ENCODE data around the gene TRIM2.
A peak's percentile ranks its signal among the peaks of the same experiment; 100 is the strongest.

Gene TRIM2

GRCh38 chr4:153223930-153224329 lies 19.7 kb downstream of the TRIM2 start:
- DNase-seq = peak; percentile 13

DNA sequence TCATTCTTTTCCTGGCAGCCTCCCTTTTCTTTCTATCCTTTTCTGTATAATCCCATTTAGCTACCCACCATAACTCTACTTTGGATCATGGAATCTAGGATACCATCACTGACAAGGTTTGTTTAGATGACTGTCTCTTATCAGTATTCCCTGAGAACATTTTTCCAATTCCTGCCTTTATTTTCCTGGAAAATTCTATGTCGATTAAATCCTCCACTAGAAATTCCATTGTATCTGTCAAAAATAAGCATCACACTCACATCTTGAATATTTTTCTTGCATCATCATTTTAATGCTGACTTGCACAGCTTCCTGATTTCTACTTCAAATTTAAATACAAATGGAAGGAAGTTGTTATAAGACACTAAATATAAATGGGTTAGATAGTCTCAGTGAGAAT lies 20.2 kb downstream of the TRIM2 start:
- DNase-seq = no peak

DNA sequence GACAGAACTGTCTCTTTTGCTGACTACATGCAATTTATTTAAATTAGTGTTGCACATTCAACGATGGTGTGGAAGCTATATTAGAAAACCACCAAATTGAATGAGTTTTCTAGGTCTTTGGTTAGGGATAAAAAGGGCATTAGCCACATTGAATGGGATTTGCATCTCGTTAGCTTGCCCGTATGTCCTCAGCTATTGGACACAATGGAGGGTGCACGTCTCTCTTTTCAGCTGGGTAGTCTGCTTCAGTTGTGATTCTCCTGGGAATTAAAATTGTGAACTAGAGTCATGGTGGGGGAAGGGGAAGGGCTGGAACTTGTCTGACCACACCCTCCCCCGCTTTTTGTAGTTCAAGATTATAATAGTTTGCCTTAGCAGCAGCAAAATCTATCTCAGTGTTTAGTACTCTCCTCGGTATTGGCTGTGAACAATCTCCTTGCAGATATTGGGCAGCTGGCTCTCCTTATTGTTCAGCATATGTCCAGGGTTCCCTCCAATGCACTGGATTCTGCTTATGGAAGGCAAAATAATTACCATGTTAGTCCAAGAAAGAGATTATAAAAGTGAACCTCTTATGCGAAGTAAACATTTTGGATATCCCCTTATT lies 23.3 kb downstream of the TRIM2 start:
- no peak for DNase-seq

DNA sequence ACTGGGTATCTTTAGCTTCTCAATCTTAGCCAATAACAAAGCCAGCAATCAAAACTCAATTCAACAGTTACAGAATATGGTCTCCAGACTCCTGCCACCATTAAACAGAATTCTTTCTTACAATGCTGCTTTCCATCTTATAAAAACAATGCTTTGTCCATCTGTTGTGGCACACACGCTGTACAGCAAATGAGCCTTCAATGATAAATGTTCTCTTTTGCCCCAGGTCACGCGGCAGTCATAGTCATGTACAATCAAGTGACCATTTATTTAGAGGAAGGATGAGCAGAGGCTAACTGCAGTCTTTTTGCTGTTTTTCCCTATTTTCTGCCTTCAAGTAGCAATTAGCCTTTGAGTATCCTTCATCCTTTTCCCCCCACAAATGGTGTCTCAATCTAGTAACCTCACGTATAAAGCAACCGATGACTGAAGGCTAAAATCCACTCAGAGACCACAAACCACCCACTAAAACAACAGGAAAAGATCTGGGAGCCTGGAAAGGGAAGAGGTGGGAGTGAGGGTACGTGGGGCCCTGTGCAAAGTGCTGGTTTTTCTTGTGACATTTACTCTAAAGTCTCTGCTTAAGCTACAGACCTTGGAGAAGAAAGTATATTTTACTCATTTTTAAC lies 24.4 kb downstream of the TRIM2 start:
- no peak for DNase-seq

DNA sequence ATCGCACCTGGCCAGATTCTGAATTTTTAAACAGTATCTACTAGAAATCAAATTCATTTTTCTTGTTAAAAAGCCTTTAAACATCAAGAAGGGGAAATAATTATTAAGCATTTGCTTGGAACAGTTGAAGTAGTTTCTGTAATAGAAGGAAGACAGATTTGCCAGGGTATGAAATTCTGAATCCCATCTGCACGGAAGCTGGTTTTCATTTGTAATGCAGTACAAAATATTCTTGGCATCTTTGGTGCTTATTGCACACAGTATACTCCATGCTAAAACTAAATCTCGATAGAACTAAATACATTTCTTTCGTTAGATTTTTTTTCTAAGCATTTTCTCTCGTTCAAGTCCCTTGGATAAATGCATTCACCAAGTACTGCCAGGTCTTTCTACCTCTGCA lies 25.3 kb downstream of the TRIM2 start:
- no peak for DNase-seq

DNA sequence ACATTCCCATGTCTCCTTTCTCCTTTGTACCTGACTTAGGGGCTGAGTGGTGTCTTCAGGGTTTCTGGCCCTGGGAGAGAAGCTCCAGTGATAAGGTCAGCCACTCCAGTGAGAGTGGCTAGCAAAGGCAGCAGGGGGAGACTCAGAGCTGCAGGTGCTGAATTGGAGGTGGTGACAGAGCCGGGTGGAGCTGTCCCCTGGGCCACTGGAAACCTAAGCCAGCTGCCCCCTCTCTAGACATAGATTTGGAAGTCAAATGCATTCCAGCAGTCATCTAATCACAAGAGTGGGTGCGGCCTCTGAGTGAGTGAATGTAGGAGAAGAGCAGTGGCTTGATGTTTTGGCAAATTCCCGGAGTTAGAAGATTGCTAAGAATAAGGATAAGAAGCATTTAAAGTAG lies 28.5 kb downstream of the TRIM2 start:
- no peak for DNase-seq

GRCh38 chr4:153233761-153234371 lies 29.6 kb downstream of the TRIM2 start:
- DNase-seq = no peak

GRCh38 chr4:153234885-153235284 lies 30.6 kb downstream of the TRIM2 start:
- DNase-seq = no peak

DNA sequence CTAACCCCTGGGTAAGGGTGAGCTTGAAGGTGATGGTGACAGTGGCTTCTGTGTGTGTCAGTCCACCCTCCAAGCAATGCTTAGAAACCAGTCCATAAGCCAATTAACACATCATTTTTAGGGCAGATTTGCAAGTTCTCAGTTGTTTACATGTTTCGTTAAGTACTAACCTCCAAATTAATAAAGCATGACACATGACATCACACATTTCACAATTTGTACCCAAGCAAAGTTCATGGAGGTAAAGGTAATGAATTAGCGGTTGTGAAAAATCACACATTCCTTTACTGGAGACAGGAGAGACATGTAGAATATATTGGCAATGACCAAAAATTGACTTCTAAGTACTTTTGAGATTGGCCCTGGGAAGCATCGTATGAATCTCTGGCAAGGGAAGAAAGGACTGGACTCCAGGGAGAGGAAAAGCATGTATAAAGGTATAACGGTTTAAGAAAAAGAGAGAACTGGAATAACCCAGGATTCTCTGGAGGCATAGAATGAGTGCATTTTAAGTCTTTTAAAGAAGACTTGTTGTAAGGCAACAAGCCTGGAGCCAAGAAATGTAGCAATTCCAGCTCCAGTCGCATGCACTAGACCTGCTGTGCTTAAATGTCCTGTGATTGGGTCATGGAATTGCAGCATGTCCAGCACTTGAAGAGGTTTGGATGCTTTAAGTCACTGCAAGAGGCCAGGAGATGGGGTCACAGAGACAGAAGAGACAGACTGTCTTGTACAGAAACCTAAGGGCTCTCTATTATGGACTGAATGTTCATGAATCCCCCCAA lies 34.1 kb downstream of the TRIM2 start:
- no peak for DNase-seq

GRCh38 chr4:153239409-153239808 lies 35.2 kb downstream of the TRIM2 start:
- DNase-seq = no peak

DNA sequence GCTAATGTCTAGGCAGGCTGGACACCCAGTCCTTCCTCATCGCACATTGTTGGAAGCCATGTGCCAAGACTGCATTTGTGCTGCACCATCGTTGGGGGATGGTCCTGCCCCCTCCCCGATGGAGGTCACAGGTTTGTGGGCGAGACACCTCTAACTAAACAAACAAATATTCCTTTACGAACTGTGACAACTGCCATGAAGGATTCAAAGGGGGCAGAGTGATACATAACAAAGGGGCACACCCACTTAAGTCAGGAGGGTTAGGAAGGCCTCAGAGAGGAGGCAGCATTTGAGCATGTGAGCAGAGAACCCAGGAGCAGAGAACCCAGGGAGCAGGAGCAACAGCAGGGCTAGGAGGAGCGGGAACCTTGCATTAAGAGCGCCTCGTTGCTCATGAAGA lies 37.1 kb downstream of the TRIM2 start:
- no peak for DNase-seq

DNA sequence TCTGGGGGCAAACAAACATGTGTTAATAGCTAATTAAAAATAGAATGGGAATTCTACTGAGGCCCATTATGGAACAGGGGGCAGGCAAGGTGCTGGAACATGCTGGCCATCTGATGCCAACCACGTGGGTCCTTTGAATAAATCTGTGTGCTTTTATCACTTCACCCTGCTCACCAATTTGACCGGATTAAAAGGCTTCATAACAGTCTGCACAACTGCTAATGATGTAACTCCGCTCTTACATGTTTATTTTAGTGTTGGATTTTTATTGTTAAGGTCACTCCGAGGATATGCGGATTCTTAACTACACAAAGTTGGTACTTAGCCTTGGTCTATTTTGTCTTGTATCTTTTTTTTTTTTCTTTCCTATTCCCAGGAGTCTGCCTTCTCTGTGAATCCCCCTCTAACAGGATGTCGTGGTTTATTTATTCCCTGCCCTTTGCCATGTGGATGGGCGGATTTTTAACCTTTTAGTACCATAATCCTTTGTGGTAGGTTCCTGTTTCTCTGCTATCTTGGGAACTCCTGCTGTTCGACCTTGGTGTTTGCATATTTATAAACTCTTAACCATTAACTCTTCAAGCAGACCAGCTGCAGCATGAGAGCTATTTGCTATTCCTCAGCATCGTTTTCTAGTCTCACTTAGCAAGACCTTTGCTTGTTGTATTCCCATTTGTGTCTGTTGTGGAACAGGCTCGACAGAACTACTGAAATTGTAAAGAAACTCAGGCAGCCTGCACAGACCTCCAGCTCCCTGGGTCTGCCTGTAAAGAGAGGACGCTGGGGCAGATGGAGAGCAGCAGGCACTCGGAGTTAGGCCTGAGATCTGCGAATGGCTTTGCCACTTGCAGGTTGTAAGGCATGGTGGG lies 38.0 kb downstream of the TRIM2 start:
- DNase-seq = no peak

GRCh38 chr4:153242839-153243324 lies 38.6 kb downstream of the TRIM2 start:
- DNase-seq = no peak

DNA sequence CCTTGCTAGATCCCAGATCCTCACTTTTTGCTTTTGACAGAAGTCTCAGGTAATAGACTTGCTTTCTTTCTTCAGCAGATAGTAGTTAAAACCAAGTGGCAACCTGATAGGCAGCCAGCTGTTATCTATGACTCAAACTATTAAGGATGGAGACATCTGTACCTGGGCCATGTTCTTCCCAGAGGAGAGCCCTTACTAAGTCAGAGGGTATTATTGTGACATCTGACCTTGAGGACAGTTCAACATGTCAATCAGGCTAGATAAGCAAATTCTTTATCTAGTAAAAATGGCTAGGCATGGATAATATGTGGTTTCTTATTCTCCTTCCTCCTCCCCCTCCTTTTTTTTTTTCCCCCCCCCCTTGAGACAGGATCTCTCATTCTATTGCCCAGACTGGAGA lies 39.2 kb downstream of the TRIM2 start:
- no peak for DNase-seq

DNA sequence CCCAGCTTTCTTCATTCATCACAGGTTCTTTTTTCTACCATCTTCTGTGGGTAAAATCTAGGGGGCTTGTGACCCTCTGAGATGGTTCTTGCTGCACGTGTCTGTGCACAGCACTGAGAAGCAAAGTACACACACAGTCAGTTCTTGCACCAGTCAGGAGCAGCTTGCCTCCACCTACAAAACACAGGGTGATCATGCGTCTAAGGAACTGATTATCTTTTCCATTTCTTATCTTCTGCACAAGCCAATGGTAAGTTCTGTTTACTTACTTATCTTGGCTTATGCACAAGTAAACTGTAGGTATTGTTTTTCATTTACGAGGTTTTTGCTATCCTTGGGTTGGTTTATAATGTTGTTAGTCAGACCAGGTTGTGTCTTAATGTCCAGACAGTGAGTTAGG lies 40.7 kb downstream of the TRIM2 start:
- no peak for DNase-seq

GRCh38 chr4:153245775-153246174 lies 41.5 kb downstream of the TRIM2 start:
- no peak for DNase-seq

- DNase-seq = no peak
Observed at GRCh38 chr4:153246446-153247115, 42.3 kb downstream of the TRIM2 start.

DNA sequence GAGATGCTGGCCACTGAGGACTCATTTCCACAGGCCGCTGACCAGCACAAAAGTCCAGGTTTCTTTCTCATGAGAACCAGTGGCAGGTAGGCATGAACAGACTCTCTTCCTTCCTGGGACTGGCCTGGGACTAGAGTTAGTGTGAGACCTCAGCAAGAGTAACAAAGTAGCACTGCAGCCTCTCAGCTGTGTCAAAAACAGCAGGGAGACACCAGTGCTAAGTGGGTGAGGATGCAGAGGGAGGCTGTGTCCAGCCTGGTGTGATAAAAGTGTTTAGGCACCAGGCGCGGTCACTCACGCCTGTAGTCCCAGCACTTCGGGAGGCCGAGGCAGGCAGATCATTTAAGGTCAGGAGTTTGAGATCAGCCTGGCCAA lies 42.9 kb downstream of the TRIM2 start:
- no peak for DNase-seq

DNA sequence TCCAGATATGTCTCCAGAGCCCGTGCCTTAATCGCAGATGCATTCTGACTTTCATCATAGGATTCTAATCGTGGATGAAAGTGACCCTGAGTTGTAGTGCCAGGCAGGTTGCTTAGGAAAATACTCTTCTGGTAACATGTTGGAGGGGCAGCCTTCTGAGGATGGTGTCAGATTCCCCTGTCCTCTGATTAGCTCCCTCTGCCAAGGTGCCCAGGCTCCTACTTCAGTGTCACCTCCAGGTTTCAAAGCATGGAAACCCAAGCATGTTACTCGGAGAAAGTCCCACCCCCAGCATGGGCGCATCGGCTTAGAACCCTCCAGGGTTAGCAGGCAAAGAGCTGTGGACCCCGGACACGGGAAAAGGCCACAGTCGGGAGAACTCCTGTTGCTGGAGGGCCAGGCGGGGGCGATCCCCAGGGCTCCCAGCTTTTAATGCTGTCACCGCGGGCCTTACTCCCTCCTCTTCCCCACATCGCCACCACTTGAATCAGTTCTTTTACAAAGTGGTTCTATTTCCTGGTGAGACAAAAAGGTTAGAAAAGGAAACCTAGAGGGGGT lies 44.5 kb downstream of the TRIM2 start:
- DNase-seq = peak; percentile 39

- DNase-seq = peak; percentile 86
Observed at GRCh38 chr4:153249199-153250041, 45.2 kb downstream of the TRIM2 start.

- DNase-seq = no peak
Observed at GRCh38 chr4:153252122-153252521, 47.9 kb downstream of the TRIM2 start.

Measured in NCI-H1092 (cell line).